Erythroblast (primary cell): ENCODE data around the gene DLEC1.

Source experiments
- DNase-seq, 2 experiments: peaks; one replicate each; lab custom pipeline; 2025; lab: John Stamatoyannopoulos, UW
- GATA1 ChIP-seq: IDR thresholded peaks from 2 replicates; pipeline ENCODE4 v1.6.1; 2011; ENCODE audit warnings: low read depth, mild to moderate bottlenecking, control low read depth, low read length, moderate library complexity
- POLR2A ChIP-seq: IDR thresholded peaks from 2 replicates; pipeline ENCODE4 v1.6.1; 2011; ENCODE audit warnings: mild to moderate bottlenecking, low read length

DLEC1 gene

DNA sequence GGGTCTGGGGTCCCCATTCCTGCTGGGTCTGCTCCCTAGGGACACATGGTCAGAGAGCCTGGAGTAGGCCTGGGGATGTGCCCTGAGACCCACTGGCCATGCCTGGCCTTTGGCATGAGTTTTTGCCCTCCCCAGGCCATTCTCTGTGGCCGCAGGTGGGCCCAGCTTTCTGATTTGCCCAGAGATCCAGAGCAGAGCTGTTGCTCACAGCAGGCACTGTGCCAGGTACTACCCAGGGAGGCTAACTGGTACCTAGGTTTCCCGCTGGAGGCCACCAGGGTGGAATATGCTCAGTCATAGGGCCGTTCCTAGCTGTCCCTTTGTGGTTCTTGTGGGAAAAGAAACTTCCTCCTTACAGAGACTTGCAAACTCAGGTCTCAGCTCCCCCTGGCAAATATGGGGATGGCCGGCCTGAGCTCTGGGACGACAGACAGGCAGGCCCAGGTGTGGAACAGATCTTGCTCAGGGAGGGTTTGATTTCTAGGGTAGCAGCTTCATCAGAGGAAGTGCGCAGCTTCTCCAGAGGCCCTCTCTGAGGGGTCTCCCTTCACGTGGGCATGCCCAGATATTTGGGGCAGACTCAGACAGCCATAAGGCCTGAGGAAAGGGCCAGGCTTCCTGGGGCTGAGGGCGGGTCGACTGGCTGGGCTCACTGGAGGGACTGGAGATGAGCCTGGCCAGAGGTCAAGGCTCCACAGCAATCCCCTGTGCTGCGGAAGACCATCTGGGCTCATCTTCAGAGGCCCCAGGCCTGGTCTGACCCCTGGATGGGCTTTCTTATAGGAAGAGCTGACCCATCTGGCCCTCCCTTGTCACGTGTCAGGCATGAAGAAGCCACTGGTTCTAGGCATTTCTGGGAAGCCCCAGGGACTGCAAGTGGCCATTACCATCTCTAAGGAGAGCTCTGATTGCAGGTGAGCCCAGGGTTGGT, 69.9 kb downstream of the DLEC1 start:
- no peak for DNase-seq
- TF ChIP-seq POLR2A = no peak
- TF ChIP-seq GATA1 = no peak

DNA sequence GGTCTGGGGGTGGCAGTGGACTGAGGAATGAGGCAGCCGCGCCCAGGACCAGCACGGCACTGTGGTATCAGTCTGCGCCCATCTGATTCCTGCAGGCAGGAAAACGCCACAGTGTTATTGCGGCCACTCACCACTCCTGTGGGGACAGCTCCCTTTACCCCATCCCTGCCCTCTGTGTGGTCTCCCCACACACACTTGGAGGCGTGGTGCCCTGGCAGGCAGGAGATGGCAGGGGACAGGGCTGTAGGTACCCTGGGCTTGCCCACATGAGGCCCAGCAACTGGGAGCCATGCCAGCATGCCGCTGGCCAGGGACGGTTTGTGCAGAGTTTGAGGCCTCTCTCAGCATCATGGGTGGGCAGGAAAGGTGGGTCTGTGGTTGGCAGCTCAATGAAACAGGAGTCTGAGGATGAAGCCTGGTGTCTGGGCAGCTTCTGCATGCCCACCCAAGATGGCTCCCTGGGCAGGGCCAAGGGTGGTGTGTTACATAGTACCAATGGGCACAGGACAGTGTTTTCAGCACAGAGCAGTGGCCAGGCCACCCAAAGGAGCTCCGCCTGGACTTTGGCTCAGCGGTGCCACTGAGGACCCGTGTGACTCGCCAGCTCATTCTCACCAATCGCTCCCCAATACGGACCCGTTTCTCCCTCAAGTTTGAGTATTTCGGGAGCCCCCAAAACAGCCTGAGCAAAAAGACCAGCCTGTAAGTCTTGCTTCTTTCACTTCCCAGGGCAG, 70.7 kb downstream of the DLEC1 start:
- no peak for DNase-seq
- TF ChIP-seq POLR2A (no peak), GATA1 (no peak)

DNA sequence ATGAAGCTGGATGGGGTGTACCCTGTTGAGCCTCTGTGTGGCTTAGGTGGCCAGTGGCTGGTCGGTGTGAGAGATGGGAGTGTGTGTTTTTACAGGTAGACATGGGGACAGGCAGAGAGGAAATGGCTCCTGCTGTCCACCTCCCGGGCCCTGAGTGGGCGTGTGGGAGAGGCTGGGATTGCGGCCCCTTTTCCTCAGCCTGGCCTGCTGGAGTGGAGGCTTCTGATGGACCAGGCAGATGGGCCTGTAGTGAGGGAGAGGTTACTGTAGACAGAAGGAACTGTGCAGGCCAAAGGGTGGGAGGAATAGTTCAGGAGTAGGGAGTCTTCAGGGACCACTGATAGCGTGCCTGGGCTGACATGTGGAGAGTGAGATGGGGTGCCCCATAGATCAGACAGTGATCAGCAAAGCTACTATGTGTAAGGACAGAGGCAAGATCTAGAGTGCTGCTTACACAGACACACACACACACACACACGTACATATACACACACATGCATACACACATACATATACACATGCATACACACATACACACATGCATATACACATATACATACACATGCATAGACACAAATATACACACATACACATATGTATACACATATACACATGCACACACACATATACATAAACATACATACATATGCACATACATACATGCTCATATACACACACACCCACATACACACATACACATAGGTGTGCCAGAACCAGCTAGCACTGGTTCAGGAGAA, 71.5 kb downstream of the DLEC1 start:
- DNase-seq = no peak
- TF ChIP-seq GATA1 (no peak), POLR2A (no peak)

DNA sequence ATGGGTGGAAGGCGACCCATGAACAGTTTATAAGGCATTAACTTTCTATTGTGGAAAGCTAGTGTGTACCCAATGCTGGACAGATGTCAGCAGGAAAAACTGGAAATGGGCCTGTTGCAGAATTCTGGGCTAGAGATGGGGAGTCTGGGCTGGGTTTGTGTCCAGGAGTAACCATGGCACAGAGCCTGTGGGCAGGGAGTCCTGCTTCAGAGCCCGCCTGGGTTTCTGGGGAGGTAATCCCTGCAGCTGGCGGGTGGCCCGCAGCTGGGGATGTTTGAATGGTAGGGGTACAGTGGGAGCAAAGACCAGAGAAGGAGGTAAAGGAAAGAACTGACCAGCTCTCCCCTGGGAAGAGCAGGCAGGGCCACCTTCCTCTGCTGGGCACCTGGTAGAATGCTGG, 72.2 kb downstream of the DLEC1 start:
- DNase-seq = no peak
- no peak for TF ChIP-seq GATA1
- TF ChIP-seq POLR2A = no peak

DNA sequence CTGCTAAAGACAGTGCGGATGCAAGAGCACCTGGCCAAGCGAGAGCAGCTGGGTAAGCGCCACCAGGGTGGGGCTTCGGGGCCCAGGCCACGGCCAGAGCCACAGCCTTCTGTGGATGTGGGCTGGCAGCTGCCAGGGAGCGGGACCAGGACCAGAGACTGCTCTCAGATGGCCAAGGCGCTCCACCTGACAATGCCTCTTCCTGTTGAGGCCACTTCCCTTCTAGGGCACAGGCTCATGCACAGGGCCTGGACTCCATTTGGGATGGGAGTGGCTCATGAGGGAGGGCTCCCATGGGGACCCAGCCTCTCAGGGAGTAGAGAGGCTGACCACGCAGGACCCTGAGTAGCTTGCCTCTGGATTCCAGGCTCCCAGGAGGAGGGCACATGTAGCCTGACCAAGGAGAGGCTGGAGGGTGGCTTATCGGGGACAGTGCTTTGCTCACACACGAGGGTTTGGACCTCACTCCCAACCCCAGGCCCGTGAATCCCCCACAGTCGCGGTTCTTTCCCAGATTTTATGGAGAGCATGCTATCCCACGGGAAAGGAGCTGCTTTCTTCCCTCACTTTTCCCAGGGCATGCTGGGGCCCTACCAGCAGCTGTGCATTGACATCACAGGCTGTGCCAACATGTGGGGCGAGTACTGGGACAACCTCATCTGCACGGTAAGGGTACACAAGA, 72.8 kb downstream of the DLEC1 start:
- DNase-seq = no peak
- TF ChIP-seq POLR2A (no peak), GATA1 (no peak)

DNA sequence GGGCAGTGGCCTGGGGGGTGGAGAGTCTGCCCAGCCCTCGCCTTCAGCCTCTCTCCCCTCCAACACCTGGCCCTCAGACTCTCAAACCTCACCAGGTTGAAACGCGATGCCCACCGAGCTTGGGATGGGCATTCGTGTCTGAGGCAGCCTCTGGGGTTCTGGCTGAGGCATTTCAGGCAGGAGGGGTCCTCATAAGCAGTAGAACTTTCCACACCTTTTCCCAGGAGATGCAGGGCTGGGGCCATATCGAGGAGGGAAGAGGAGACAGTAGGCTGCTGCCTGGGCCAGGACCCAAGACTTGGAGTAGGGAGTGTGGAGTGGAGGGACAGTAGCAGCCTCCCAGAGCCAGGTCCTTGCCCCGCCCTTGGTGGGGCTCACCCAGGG, 73.4 kb downstream of the DLEC1 start:
- TF ChIP-seq POLR2A (no peak), GATA1 (no peak)
- no peak for DNase-seq

DNA sequence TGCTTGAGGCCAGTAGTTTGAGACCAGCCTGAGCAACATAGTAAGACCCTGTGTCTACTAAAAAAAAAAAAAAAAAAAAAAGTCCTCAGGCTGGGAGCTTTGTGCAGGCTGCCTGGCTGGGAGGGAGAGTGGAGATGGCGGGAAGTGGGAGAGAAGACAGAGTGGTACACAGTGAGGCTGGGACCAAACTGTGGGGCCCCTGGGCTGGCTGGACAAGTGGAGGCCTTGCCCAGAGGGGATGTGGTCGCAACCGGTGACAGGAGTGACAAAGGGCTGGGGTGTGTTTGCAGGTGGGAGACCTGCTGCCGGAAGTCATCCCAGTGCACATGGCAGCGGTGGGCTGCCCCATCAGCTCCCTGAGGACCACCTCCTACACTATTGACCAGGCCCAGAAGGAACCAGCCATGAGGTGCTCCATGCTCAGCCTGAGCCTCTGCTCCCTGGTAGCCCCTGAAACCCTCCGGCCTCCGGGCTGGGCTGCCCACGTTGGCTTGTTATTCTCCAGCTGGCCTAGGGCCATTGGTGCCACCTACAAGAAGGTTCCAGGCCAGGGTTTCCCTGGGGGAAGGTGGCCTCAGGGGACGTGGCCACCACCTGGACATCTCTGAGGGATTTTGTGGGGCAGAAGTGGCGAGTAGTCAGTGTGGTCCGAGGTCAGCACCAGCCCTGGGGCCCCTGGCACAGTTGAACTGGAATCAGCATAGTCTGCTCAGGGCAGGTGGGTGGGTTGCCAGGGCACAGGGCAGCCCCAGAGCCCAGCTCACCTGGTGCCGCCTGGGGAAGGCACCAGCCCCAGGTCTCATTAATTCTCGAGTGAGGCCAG, 75.3 kb downstream of the DLEC1 start:
- no peak for DNase-seq
- TF ChIP-seq GATA1 (no peak), POLR2A (no peak)

DNA sequence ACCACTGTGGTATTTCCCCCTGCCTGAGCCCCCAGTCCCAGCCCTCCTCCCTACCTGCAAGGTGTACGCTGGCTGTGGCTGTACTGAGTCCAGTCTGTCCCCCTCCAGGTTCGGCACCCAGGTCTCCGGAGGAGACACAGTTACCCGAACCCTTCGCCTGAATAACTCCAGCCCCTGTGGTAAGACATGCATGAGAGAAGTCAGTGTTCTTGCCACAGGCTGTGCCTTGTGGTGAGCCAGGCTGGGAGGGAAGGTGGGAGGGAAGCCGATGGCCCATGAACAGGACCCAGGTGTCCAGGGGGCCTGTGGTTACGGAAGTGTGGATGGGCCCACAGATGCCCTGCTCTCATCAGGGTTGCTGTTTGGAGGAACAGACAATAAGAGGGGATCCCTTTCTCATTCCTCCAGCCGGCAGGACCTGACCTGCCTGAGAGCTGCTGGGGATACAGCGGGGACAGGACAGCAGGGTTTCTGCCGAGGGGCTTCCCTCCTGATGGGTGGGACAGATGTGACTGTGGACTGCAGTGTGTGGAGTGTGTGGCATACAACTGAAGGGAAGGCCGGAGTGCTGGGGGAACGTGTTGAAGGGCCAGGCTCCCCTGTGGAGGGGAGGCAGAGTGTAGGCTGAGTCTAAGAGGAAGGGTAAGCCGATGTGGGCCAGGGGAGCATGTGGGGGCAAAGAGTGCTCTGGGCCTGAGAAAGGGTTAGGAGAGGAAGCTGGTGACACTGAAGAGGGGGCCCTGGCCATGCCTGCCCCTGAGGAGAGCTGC, 76.1 kb downstream of the DLEC1 start:
- DNase-seq = no peak
- TF ChIP-seq GATA1 (no peak), POLR2A (no peak)

DNA sequence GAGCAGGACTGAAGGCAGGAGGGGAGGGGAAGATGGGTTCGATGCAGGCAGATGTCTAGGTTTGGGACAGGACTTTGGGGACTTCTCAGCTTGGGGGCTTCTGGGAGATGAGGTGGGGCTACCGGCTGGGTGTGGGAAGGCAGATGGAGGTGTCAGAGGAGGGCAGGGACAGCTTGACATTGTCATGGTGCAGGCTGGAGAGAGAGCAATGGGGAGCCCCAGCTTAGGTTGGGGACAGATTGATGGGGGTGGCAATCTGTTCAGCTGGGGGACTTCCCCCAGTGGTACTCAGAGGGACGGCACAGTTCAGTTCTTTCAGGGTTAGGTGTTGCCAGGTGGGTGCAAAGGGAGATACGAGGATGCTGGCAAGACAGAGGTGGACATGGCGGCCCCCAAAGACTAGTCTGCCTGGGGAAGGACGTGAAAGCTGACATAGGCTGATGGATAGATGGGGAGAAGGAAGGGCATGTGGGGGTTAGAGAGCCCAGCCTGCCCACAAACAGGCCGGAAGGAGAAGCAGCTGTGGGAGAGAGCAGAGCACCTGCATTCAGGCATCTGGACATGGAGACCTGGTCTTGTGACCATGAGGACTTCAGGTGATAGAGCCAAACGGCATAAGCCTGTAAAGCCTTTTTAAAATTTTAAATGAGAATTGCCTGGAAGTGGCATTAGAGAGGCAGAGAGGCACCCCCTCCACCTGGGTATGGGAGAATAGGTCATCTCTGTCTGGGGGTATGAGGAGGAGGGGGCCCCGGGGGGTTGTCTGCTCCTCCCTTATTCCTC, 76.8 kb downstream of the DLEC1 start:
- no peak for DNase-seq
- no peak for TF ChIP-seq POLR2A
- no peak for TF ChIP-seq GATA1

DNA sequence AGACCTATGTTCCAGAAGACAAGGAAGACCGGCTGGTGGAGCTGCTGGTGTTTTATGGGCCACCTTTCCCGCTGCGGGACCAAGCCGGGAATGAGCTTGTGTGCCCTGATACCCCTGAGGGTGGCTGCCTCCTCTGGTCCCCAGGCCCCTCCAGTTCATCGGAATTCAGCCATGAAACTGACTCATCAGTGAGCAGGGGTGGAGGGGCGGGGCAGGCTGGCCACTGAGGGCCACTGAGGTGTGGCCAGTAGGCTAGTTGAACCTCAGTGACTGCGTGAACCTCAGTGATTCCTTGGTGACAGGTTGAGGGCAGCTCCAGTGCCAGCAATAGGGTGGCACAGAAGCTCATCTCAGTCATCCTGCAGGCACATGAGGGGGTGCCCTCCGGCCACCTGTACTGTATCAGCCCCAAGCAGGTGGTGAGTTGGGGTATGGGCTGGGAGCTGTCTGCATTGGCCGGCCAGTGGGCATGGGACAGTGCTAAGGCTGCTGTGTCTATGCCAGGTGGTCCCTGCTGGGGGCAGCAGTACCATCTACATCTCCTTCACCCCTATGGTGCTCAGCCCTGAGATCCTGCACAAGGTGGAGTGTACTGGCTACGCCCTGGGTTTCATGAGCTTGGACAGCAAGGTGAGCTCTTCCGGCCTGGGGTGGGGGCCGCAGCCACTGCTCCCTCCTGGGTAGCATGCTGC, 77.6 kb downstream of the DLEC1 start:
- no peak for DNase-seq
- TF ChIP-seq POLR2A (no peak), GATA1 (no peak)
